C4-2B (cell line): ENCODE measurements around the gene TOR4A.
"Not testable (repeated sequence)": the region's sequence is repeated elsewhere in the genome, so short reads cannot be mapped to it uniquely, and the experiment has no call there.

Experiments used
- H3K27ac ChIP-seq: fragments of 450-650 bp; 2 replicates; pipeline ENCODE4 v1.5.1; 2017
- ZFX ChIP-seq: fragments of 450-650 bp; IDR thresholded peaks from 2 replicates; pipeline ENCODE4 v1.6.1; 2017
- TF ChIP-seq, protein P1 (sequence below): fragments of 450-650 bp; conservative IDR thresholded peaks from 2 replicates; pipeline ENCODE4 v1.5.1; 2017; ENCODE audit warnings: mild to moderate bottlenecking

Gene TOR4A

DNA sequence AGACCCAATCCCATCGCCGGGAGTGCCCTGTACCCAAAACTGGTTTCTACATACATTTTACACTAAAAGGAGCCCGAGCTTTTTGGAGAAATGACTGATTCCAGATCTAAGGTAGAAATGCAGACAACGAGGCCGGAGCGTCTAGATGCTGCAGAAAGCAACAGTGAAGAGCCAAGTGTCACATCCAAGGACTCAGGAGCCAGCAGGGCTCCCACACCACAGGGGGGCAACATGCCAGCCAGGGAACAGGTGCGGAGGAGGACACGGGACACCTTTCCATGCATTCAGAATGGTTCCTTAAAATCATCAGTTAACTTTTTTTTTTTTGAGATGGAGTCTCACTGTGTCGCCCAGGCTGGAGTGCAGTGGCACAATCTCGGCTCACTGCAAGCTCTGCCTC, 47.6 kb downstream of the TOR4A start:
- TF ChIP-seq ZFX: no peak
- TF ChIP-seq, protein P1, sequence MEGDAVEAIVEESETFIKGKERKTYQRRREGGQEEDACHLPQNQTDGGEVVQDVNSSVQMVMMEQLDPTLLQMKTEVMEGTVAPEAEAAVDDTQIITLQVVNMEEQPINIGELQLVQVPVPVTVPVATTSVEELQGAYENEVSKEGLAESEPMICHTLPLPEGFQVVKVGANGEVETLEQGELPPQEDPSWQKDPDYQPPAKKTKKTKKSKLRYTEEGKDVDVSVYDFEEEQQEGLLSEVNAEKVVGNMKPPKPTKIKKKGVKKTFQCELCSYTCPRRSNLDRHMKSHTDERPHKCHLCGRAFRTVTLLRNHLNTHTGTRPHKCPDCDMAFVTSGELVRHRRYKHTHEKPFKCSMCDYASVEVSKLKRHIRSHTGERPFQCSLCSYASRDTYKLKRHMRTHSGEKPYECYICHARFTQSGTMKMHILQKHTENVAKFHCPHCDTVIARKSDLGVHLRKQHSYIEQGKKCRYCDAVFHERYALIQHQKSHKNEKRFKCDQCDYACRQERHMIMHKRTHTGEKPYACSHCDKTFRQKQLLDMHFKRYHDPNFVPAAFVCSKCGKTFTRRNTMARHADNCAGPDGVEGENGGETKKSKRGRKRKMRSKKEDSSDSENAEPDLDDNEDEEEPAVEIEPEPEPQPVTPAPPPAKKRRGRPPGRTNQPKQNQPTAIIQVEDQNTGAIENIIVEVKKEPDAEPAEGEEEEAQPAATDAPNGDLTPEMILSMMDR: no peak
- H3K27ac ChIP-seq: no peak overlapping the region

DNA sequence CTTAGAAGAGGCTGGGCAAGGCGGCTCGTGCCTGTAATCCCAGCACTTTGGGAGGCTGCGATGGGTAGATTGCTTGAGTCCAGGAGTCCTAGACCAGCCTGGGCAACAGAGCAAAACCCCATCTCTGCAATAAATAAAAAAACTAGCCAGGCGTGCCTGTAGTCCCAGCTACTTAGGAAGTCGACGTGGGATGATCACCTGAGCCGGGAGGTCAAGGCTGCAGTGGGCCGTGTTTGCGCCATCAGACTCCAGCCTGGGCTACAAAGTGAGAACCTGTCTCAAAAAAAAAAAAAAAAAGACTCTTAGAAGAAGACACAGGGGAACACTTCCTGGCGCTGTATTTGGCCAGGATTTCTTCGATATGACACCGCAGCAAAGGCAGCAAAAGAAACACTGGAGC, 48.3 kb downstream of the TOR4A start:
- H3K27ac ChIP-seq: no peak overlapping the region
- TF ChIP-seq, protein P1: no peak
- TF ChIP-seq ZFX: no peak

DNA sequence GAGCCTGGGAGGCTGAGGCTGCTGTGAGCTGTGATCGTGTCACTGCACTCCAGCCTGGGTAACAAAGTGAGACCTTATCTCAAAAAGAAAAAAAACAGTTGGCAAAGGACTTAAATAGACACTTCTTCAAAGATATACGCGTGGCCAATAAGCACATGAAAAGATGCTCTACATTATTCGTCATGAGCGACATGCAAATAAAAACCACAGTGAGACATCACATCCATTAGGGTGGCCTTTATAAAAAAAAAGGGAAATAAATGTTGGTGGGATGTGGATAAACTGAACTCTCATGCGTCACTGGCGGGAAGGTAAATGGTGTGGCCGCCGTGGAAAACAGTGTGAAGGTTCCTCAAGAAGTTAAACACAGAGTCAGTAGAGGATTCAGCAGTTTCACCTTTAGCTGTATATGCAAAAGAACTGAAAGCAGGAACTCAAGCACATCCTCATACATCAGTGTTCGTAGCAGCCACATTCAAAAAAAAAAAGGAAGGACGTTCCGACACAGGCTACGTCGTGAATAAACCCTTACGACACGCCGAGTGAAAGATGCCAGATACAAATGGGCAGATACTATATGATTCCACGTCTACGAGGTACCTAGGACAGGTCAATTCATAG, 49.0 kb downstream of the TOR4A start:
- TF ChIP-seq, protein P1: no peak
- no peak for TF ChIP-seq ZFX
- no peak overlapping the region for H3K27ac ChIP-seq

DNA sequence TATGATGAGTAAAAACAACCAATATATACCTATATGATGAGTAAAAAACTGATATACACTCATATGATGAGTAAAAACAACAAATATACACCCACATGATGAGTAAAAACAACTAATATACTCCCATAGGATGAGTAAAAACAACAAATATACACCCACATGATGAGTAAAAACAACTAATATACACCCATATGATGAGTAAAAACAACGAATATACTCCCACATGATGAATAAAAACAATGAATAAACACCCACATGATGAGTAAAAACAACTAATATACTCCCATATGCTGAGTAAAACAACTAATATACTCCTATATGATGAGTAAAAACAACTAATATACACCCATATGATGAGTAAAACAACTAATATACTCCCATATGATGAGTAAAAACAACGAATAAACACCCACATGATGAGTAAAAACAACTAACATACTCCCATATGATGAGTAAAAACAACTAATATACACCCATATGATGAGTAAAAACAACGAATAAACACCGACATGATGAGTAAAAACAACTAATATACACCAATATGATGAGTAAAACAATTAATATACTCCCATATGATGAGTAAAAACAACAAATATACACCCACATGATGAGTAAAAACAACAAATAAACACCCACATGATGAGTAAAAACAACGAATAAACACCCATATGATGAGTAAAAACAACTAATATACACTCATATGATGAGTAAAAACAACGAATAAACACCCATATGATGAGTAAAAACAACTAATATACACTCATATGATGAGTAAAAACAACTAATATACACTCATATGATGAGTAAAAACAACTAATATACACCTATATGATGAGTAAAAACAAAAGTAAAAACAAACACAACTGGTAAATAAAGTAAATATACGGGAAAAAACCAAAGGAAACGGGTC, 50.4 kb downstream of the TOR4A start:
- H3K27ac ChIP-seq: not testable (repeated sequence)

DNA sequence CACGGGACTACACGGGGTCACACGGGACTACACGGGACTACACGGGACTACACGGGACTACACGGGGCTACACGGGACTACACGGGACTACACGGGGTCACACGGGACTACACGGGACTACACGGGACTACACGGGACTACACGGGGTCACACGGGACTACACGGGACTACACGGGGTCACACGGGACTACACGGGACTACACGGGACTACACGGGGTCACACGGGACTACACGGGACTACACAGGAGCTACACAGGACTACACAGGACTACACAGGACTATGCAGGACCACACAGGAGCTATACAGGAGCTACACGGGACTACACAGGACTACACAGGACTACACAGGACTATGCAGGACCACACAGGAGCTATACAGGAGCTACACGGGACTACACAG, 52.1 kb downstream of the TOR4A start:
- H3K27ac ChIP-seq: not testable (repeated sequence)

DNA sequence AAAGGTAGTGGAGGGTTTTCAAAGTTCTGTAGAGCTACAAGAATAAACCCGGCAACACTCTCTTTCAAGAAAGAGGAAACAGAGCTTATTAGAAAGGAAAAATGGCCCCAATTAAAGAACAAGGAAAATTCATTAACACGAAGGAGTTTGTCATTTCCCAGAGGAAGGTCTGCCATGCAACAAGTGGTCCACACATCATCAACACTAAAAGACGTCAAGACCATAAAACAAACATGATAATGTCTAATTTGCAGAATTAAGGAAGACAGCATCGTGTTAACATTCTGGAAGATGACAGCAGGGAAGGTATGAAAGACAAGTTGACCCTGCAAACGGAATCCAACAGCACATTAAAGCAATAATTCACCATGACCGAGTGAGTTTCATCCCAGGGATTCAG, 53.2 kb downstream of the TOR4A start:
- TF ChIP-seq, protein P1: no peak
- no peak for TF ChIP-seq ZFX
- H3K27ac ChIP-seq: no peak overlapping the region

DNA sequence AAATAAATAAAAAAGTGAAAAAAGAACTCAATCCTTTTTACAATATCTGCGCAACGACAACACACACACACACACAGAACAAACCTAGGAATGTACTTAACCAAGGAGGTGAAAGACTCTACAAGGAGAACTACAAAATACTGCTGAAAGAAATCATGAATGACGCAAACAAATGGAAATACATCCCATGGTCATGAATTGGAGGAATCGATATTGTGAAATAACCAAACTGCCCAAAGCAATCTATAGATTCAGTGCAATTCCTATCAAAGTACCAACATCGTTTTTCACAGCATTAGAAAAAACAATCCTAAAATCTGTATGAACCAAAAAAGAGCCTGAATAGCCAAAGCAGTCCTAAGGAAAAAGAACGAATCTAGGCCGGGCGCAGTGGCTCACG, 54.4 kb downstream of the TOR4A start:
- H3K27ac ChIP-seq: no peak overlapping the region
- TF ChIP-seq ZFX: no peak
- TF ChIP-seq, protein P1: no peak
